Gastrocnemius medialis (tissue), 4 donors: Measurements from ENCODE around the gene PCDHB16.
"Not testable (repeated sequence)": the region's sequence is repeated elsewhere in the genome, so short reads cannot be mapped to it uniquely, and the experiment has no call there.

Experiments
- POLR2A ChIP-seq, 2 donors: fragments of 450-650 bp; IDR thresholded peaks; one replicate each; pipeline ENCODE4 v1.6.1; 2017; ENCODE audit warnings: antibody characterized with exemption in 2 of 2, mild to moderate bottlenecking in 2 of 2, moderate library complexity in 2 of 2
- TF ChIP-seq, protein P1 (sequence below), 5 experiments: fragments of 450-650 bp in 3 of 5; fragments of 200-600 bp in 2 of 5; sonication (generic) in 2 of 5; IDR thresholded peaks in 4 of 5; conservative IDR thresholded peaks in 1 of 5; 1 replicate in 4 of 5; 2 replicates in 1 of 5; pipeline ENCODE4 v1.5.1; 2016 to 2019; ENCODE audit warnings: antibody characterized with exemption in 5 of 5, mild to moderate bottlenecking in 3 of 5, moderate library complexity in 3 of 5

DNA sequence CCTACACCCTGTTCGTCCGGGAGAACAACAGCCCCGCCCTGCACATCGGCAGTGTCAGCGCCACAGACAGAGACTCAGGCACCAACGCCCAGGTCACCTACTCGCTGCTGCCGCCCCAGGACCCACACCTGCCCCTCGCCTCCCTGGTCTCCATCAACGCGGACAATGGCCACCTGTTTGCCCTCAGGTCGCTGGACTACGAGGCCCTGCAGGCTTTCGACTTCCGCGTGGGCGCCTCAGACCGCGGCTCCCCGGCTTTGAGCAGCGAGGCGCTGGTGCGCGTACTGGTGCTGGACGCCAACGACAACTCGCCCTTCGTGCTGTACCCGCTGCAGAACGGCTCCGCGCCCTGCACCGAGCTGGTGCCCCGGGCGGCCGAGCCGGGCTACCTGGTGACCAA lies 6.5 kb downstream of the PCDHB16 start:
- TF ChIP-seq, protein P1, sequence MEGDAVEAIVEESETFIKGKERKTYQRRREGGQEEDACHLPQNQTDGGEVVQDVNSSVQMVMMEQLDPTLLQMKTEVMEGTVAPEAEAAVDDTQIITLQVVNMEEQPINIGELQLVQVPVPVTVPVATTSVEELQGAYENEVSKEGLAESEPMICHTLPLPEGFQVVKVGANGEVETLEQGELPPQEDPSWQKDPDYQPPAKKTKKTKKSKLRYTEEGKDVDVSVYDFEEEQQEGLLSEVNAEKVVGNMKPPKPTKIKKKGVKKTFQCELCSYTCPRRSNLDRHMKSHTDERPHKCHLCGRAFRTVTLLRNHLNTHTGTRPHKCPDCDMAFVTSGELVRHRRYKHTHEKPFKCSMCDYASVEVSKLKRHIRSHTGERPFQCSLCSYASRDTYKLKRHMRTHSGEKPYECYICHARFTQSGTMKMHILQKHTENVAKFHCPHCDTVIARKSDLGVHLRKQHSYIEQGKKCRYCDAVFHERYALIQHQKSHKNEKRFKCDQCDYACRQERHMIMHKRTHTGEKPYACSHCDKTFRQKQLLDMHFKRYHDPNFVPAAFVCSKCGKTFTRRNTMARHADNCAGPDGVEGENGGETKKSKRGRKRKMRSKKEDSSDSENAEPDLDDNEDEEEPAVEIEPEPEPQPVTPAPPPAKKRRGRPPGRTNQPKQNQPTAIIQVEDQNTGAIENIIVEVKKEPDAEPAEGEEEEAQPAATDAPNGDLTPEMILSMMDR (IDR thresholded peaks at IDR 0.05 in 4 of 5, conservative IDR thresholded peaks at IDR 0.05 in 1 of 5), result not testable (repeated sequence)
- TF ChIP-seq POLR2A (IDR thresholded peaks at IDR 0.05), result not testable (repeated sequence)
